PC-9 (cell line): ENCODE measurements around the gene CHEK1.

Experiments used
- CTCF ChIP-seq: fragments of 200-600 bp; sonication (generic); conservative IDR thresholded peaks from 2 replicates; pipeline ENCODE4 v1.6.1; 2017; ENCODE audit warnings: mixed run types, antibody characterized with exemption, mild to moderate bottlenecking, moderate library complexity
- EZH2 ChIP-seq: fragments of 200-600 bp; sonication (generic); IDR thresholded peaks from 2 replicates; pipeline ENCODE4 v1.8.0; 2017; ENCODE audit warnings: antibody characterized with exemption, low read depth

DNA sequence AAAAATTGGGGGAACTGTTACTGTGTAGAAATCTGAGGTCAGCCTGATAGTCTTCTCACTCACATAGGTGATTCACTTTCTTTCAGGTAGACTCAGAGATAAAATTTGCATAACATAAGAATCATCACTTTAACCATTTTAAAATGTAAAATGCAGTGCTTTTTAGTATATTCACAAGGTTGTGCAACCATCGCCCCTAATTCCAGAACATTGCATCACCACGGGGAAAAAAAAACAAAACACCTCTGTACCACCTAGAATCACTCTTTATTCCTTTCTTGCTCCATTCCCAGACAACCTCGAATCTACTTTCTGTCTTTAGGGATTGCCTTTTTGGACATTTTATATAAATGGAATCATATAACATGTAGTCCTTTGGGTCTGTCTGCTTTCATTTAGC is 20.9 kb downstream of the CHEK1 start:
- TF ChIP-seq CTCF (no peak), EZH2 (no peak)
